ENCODE data around the gene ADCY1.

DNA sequence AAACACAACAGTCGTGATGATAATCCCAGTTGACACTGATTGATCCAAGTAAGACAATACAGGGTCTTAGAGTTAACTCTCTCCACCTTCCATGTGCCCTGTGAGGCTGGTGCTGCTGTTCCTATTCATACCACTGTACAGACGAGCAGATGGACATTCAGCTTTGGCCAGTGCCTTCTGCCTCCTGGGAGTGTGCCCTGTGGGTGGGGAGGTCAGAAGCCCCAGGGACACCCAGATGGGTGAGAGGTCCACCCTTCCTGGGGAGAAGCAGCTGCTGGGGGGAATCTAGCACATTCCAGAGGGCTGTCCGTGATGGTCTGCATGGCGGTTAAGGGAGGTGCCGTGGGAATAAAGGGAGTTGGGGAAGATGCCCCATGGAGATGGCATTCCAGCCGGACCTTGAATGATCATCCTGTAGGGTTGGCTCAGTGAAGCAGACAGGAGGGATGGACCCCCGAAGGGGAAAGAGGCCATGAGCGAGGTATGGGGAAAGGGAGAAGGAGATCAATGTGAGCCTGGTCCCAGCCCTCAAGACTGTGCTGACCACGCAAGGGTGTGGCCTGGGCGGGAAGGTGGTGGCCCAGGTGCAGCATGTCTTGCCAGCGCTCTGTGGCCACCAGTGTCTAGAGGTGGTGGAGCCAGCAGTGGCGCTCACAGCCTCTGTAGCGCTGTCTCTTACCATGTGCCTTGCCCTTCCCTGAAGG lies 74.0 kb downstream of the ADCY1 start:
- TF ChIP-seq, protein P1, sequence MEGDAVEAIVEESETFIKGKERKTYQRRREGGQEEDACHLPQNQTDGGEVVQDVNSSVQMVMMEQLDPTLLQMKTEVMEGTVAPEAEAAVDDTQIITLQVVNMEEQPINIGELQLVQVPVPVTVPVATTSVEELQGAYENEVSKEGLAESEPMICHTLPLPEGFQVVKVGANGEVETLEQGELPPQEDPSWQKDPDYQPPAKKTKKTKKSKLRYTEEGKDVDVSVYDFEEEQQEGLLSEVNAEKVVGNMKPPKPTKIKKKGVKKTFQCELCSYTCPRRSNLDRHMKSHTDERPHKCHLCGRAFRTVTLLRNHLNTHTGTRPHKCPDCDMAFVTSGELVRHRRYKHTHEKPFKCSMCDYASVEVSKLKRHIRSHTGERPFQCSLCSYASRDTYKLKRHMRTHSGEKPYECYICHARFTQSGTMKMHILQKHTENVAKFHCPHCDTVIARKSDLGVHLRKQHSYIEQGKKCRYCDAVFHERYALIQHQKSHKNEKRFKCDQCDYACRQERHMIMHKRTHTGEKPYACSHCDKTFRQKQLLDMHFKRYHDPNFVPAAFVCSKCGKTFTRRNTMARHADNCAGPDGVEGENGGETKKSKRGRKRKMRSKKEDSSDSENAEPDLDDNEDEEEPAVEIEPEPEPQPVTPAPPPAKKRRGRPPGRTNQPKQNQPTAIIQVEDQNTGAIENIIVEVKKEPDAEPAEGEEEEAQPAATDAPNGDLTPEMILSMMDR (conservative IDR thresholded peaks at IDR 0.05; ENCODE audit: low read depth, low read length): no peak
- no peak for TF ChIP-seq EZH2 (IDR thresholded peaks at IDR 0.05; ENCODE audit: low read length, unreplicated experiment)
- no peak for TF ChIP-seq EZH2phosphoT487 (IDR thresholded peaks at IDR 0.05; ENCODE audit: borderline replicate concordance, low read length)

All from PC-3 (cell line).